HG03432 (cell line): Measurements from ENCODE around the gene CCR9.

Source experiments
- ATAC-seq: cut with Tn5 transposase; IDR thresholded peaks from one replicate; pipeline ENCODE4 v1.9.1; 2021; ENCODE audit warnings: mild to moderate bottlenecking, moderate library complexity; ENCODE audit not compliant: unreplicated experiment

The CCR9 gene

GRCh38 chr3:45872569-45872968 is 13.8 kb upstream of the CCR9 start:
- no peak for ATAC-seq

- ATAC-seq: no peak
Measured at GRCh38 chr3:45873036-45873435, 13.3 kb upstream of the CCR9 start.

DNA sequence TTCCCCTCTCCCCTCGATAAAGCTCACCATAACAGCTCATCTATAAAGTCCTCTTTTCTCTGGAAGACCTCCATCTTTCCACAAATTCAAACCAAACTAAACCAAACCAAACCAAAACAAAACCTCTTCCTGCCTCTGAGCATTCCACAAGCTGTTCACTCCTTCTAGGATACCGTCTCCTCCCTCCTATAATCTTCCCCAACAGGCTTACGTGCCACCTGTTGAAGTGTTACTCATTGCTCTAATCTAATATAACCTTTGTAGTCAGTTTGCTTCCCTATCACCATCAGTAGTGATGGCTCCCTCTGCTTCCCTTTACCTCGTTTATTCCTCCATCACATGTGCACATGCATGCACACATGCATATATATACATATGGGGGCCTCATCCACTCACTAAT is 12.7 kb upstream of the CCR9 start:
- no peak for ATAC-seq

GRCh38 chr3:45874677-45875346 is 11.5 kb upstream of the CCR9 start:
- no peak for ATAC-seq

- ATAC-seq: no peak
Measured at GRCh38 chr3:45878124-45878523, 8.2 kb upstream of the CCR9 start.

GRCh38 chr3:45880725-45881077 is 5.6 kb upstream of the CCR9 start:
- ATAC-seq: no peak

DNA sequence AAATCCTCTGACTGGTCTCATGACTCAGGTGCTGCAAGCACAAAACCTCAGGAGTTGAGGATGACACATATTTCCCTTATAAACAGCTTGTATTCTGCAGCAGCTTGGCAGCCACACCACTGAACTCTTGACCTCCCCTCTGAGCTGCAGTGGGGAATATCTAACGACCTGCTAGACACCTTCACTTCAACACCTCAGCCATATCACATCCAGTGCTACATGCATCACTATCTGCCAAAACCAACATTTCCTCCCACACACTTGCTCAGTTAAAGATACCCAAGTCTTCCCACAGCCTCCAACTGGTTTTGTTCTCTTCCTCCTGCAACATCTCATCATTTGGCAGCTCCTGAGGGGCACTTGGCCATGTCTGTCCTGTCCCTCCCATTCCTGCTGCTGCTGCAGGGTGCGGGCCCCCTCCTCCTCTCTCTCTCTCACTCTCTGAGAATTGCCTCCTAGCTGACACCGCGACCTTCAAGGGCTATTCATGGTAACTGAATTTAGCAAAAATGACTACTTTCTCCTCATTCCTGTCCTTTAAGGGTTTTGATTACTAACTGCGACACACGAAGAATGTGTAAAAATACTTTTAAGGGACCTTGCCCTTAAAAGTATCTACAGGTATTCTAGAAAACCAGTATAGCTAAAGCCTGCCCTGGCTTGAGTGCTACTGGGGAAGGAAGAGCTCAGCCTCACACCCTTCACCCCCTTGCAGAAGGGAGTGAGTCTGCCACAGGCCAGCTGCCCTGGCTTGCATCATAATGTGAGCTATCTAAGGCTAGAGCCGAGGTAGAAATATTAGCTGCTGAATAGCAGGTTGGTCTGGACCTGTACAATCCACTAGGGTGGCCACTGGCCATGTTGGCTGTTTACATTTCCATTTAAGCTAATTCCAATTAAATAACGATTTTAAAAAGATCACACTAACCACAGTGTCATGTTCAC is 5.0 kb upstream of the CCR9 start:
- no peak for ATAC-seq

- no peak for ATAC-seq
Measured at GRCh38 chr3:45884368-45885201, 1.8 kb upstream of the CCR9 start.

DNA sequence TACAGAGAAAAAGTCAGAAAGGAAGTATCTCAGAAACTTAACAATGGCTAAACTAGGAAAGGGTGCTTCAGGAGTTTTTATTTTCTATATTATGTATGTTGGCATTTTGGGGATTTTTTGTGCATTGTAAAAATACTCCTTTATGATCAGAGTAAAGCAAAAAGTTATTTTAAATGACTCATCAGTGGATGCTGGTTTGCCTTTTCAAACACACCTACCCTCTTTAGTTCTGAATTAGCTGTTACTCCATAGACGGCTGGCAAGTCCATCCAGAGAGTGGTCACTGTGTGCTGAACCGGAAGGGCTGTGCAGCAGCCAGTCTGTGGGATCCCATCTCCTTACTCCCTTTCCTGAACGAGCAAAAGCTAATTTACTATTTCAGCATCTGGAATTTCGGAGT is 942 bp downstream of the CCR9 start:
- no peak for ATAC-seq

GRCh38 chr3:45887759-45888511 is 1.6 kb downstream of the CCR9 start:
- no peak for ATAC-seq

DNA sequence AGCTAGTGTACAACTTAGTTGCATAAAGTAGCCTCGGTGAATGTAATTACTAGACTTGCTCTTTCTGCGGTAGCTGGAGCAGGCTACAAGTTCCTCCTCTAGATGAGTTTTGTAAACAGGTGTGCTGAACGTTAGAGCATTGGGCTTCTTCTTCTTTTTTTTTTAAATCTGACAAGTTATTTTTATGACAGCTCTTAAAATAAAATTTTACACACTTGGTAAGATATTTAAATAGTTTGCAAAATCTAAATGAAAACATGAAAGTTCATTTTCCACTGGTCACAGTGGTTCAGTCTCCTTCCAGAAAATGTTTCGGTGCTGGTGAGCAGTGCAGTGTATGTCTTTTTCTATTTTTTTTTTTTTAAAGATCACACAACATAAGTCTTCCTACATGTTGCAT is 3.0 kb downstream of the CCR9 start:
- no peak for ATAC-seq

GRCh38 chr3:45890405-45890804 is 4.1 kb downstream of the CCR9 start:
- no peak for ATAC-seq

GRCh38 chr3:45892161-45892560 is 5.8 kb downstream of the CCR9 start:
- ATAC-seq: no peak

- ATAC-seq: no peak
Measured at GRCh38 chr3:45894015-45894414, 7.7 kb downstream of the CCR9 start.

DNA sequence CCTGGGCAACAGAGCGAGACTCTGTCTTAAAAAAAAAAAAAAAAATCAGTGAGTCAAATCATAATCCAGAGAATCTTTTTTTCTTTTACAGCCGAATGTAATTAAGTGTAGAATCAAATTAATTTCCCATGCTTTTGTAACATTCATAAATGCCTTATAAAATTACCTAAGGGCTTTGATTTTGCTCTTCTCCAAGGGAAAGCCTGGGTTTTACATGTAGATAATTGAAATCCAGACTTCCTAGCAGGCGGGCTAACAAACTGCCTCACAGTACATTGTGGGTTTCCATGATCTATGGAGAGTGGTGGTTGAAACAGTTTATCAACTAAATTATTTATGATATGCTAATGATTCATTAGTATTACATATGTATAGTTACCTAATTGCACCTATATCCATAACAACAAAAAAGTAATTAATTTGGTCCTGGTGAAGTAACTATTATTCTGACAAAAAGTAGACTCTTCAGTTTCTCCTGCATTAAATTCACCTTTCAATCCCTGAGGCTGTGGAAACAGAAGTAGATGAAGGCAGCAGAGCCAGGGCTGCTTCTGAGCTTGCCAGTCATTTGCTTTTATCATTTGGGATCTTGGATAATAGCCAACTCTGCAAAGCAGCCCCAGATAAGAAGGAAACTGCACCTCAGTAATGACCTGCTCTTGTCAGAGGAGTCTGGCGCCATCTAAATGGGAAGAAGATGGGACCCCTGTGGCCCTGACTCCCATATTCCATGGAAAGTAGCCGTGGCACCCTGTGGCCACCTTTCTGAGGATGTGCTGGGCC is 9.5 kb downstream of the CCR9 start:
- no peak for ATAC-seq

DNA sequence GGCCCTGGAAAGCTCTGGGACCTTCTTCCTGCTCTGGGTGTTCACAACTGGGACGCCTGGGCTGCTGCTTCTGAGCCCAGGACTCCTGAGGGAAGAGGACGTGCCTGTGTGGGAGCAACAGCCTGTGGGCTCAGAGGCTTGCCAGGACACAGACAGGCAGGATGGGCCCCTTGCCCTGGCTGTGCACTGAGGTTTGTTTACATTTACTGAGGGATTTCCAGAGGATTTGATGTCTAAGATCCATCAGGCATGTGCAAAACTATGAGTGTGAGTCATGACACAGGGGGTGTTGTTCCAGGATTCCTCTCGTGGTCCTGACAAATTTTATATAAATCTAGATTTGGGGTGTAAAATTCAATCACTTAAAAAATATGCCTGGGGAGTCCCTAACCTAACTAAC is 10.6 kb downstream of the CCR9 start:
- ATAC-seq: no peak

GRCh38 chr3:45904931-45905330 is 18.6 kb downstream of the CCR9 start:
- ATAC-seq: no peak

GRCh38 chr3:45905755-45906154 is 19.4 kb downstream of the CCR9 start:
- ATAC-seq: no peak

DNA sequence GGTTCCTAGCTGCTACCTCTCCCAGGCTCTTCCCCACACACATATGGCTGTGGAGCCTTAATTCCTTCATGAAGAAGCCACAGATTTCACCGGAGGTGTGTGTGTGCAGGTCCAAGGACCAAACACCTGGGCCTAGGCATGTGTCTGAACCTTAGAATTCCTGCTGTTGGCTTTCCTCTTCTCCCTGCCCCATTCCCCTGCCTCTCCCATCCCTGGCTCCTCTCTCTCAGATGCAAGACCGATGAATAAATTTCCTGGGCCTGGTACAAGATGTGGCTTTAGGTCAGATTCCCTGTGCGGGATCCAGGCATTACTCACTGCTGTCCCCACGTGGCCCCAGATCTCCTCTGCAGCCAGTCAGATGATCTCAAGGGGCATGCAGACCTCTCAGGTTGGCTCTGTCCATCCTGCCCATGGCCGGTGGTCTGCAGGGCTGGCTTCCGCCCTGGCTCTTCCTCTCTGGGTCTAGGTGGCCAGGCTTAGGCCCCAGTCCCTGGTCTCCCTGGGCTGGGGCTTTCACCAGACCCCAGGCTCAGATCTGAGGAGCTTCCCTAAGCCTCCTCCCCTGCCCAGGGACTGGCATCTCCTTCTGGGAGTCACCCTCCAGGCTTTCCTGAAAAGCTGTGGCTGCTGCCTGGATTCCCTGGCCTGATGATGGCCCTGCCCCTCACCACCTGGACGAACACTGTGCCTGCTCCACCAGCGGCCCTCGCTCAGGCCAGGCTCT is 20.5 kb downstream of the CCR9 start:
- no peak for ATAC-seq
